Camera-type eye (tissue), 1 donor: Measurements from ENCODE around the gene PCDHGA9. TPM values are rescaled to one million over a fixed set of nuclear protein-coding genes. Genes with fewer than 3 reads are reported as not detected.

ENCODE experiments used
- total RNA-seq: library from RNA; depleted of rRNA; stranded (reverse); fragments of >200 nt; gene quantifications from one replicate; pipeline ENCODE4 v1.2.3, GENCODE V29; 2014

PCDHGA9 gene
- total RNA-seq, 1 donor from 2014 or later: 21.7 TPM

GRCh38 chr5:141430332-141431113 lies 27.9 kb downstream of the PCDHGA9 start, which contains the start of gene PCDHGA12:
PCDHGA12 (plus strand) TSS chr5:141430507; CDS start chr5:141430760, 253 bp downstream.

Other genes starting within 250 kb of the PCDHGA9 start
- 7.9 TPM for gene PCDHB7, start 230.1 kb upstream of the PCDHGA9 start, total RNA-seq
- 3.4 TPM for gene PCDHB8, start 225.0 kb upstream of the PCDHGA9 start, total RNA-seq
- 9.2 TPM for gene PCDHB16, start 220.4 kb upstream of the PCDHGA9 start, total RNA-seq
- gene PCDHB9, start 215.6 kb upstream of the PCDHGA9 start, total RNA-seq: 5.9 TPM
- gene PCDHB10, start 210.4 kb upstream of the PCDHGA9 start, total RNA-seq: 12.9 TPM
- gene PCDHB11, start 203.2 kb upstream of the PCDHGA9 start, total RNA-seq: 9.5 TPM
- gene PCDHB12, start 194.1 kb upstream of the PCDHGA9 start, total RNA-seq: 15.0 TPM
- 11.2 TPM for gene PCDHB13, start 188.9 kb upstream of the PCDHGA9 start, total RNA-seq
- gene PCDHB14, start 179.4 kb upstream of the PCDHGA9 start, total RNA-seq: 13.5 TPM
- 14.5 TPM for gene PCDHB15, start 157.4 kb upstream of the PCDHGA9 start, total RNA-seq
- gene SLC25A2, start 98.7 kb upstream of the PCDHGA9 start, total RNA-seq: not detected
- 133 TPM for gene TAF7, start 82.0 kb upstream of the PCDHGA9 start, total RNA-seq
- gene PCDHGA1, start 72.3 kb upstream of the PCDHGA9 start, total RNA-seq: 1.8 TPM
- gene PCDHGA2, start 64.0 kb upstream of the PCDHGA9 start, total RNA-seq: 15.8 TPM
- 7.5 TPM for gene PCDHGA3, start 58.9 kb upstream of the PCDHGA9 start, total RNA-seq
- 10.9 TPM for gene PCDHGB1, start 52.7 kb upstream of the PCDHGA9 start, total RNA-seq
- 11.1 TPM for gene PCDHGA4, start 47.8 kb upstream of the PCDHGA9 start, total RNA-seq
- gene PCDHGB2, start 42.8 kb upstream of the PCDHGA9 start, total RNA-seq: 14.6 TPM
- 10.6 TPM for gene PCDHGA5, start 38.6 kb upstream of the PCDHGA9 start, total RNA-seq
- gene PCDHGB3, start 32.5 kb upstream of the PCDHGA9 start, total RNA-seq: 14.2 TPM
- gene PCDHGA6, start 28.9 kb upstream of the PCDHGA9 start, total RNA-seq: 13.2 TPM
- gene PCDHGA7, start 20.0 kb upstream of the PCDHGA9 start, total RNA-seq: 11.2 TPM
- gene PCDHGB4, start 15.1 kb upstream of the PCDHGA9 start, total RNA-seq: 20.7 TPM
- 10.1 TPM for gene PCDHGA8, start 10.1 kb upstream of the PCDHGA9 start, total RNA-seq
- gene PCDHGB5, start 4.8 kb upstream of the PCDHGA9 start, total RNA-seq: 23.4 TPM
- 15.1 TPM for gene PCDHGB6, start 5.2 kb downstream of the PCDHGA9 start, total RNA-seq
- 15.6 TPM for gene PCDHGA10, start 10.2 kb downstream of the PCDHGA9 start, total RNA-seq
- gene PCDHGB7, start 14.9 kb downstream of the PCDHGA9 start, total RNA-seq: 26.6 TPM
- 19.0 TPM for gene PCDHGA11, start 18.3 kb downstream of the PCDHGA9 start, total RNA-seq
- 12.6 TPM for gene PCDHGA12, start 27.7 kb downstream of the PCDHGA9 start, total RNA-seq
- gene PCDHGC3, start 73.2 kb downstream of the PCDHGA9 start, total RNA-seq: 79.3 TPM
- 25.1 TPM for gene PCDHGC4, start 82.3 kb downstream of the PCDHGA9 start, total RNA-seq
- gene PCDHGC5, start 86.3 kb downstream of the PCDHGA9 start, total RNA-seq: 6.6 TPM
- 28.9 TPM for gene DIAPH1, start 216.2 kb downstream of the PCDHGA9 start, total RNA-seq
- gene HDAC3, start 234.1 kb downstream of the PCDHGA9 start, total RNA-seq: 51.2 TPM
- 4.0 TPM for gene RELL2, start 234.2 kb downstream of the PCDHGA9 start, total RNA-seq
- gene FCHSD1, start 248.6 kb downstream of the PCDHGA9 start, total RNA-seq: 20.8 TPM